Articular chondrocyte of knee joint (primary cell): ENCODE measurements around the gene FOXK1. TPM values are rescaled to one million over a fixed set of nuclear protein-coding genes. Genes with fewer than 3 reads are reported as not detected.

Experiments used
- small RNA-seq: library from RNA; depleted of rRNA; stranded (forward); fragments of <200 nt; gene quantifications from one replicate; pipeline ENCODE3, GENCODE V24; 2012
- total RNA-seq: library from RNA; depleted of rRNA; stranded (reverse); fragments of >200 nt; gene quantifications from 2 replicates; pipeline ENCODE4 v1.2.3, GENCODE V29; 2012

The FOXK1 gene
- total RNA-seq, result 33.2 and 34.1 TPM in 2 replicates

DNA sequence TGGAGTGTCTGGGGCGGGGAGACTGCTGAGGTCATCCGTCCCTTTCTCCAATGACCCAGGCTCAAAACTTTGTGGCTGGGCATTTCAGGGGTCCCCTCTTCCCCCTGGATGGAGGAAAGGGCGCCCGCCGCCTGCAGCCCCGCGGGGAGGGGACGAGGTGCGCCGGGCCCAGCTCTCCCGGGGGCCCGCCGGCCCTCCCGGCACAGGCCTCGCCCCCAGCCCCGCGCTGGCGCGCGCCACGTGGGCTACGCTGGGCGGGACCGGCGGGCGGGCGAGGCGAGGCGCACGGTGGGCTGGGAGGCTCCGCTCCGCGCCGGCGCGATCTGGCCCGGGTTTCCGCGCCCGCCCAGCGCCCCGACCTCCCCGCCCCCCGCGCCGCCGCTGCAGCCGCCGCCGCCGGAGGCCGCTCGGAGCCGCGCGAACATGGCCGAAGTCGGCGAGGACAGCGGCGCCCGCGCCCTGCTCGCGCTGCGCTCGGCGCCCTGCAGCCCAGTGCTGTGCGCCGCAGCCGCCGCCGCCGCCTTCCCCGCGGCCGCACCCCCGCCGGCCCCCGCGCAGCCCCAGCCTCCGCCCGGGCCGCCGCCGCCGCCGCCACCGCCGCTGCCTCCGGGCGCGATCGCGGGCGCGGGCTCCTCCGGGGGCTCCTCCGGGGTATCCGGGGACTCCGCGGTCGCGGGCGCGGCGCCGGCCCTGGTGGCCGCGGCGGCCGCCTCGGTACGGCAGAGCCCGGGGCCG, at the start of gene FOXK1:
FOXK1 (plus strand) TSS at position 410 of the 735 bp plus-strand sequence; CDS start at position 424, 14 bp downstream.

DNA sequence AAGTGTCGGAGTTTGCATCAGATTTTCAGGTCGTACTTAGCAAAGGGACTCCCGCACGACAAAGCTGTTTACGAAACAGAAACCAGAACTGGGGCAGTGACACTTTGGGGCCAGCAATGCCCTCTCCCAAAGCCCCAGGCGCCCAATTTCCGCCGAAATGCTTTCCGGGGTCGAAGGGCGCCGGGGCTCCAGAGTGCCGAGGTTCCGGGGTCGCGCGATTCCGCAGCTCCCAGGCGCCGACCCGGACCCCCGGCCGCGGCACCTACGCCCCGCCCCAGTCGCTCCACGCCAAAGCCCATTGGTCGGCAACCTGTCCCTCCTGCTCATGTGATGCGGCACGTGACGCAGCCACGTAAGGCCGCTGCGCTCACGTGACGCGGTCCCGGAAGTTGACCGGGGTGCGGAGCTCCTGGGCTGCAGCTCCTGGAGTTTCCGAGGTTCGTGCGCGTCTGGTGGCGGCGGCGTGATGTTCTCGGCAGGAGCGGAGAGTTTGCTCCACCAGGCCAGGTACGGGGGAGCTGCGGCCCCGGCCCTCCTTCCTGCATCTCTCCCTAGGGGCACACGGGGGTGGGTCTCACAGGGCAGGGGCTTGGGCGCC, 93.3 kb downstream of the FOXK1 start, which contains the start of gene AP5Z1:
AP5Z1 (plus strand) TSS at position 374 of the 598 bp plus-strand sequence; CDS start at position 467, 93 bp downstream.

Small RNA genes within 50 kb of the gene (small RNA-seq; reads per million reads assigned to genes)
- gene MIR4656, result not detected
- not detected for gene RF00019

Other genes starting within 250 kb of the FOXK1 start
- 33.8 and 39.9 TPM in 2 replicates for gene AP5Z1, start 93.3 kb downstream of the FOXK1 start, total RNA-seq
- gene PAPOLB, start 179.7 kb downstream of the FOXK1 start, total RNA-seq, result 0.22 and 0.39 TPM in 2 replicates
- 1.0 and 1.6 TPM in 2 replicates for gene RADIL, start 201.4 kb downstream of the FOXK1 start, total RNA-seq